GM18858 (cell line): Measurements from ENCODE around the gene RAB28.

ENCODE experiments used
- ATAC-seq: cut with Tn5 transposase; IDR thresholded peaks from one replicate; pipeline ENCODE4 v1.9.1; 2021; ENCODE audit not compliant: unreplicated experiment

Gene RAB28

GRCh38 chr4:13384055-13384454 lies 100.1 kb downstream of the RAB28 start:
- ATAC-seq, result no peak

DNA sequence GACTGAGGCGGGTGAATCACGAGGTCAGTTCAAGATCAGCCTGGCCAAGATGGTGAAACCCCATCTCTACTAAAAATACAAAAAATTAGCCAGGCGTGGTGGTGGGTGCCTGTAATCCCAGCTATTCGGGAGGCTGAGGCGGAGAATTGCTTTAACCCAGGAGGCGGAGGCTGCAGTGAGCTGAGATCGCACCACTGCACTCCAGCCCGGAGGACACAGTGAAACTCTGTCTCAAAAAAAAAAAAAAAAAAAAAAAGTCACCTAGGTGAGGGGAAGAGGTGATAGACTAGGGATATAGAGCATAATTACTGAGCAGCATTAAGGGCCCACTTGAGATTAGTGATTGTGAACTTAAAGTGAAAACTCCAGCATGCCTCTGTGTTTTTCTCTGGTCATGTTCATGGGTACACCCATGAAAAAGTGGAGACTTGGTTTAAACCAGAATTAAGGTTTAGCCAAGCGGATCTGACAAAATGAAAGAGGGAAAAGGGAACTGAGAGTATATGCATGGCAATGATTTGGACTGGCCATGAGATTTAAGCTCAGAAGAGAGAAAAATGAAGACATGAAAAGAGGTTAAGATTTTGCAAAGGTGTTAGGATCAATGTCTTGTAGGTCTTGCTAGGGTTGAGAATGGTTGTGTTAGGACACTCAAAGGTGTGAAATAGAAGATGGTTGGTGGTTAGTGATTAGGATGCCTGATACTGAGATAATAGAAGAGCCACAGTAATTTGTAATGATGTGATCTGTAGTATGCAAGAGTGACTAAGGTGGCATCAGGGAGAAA lies 105.0 kb downstream of the RAB28 start:
- peak; percentile 95 for ATAC-seq

DNA sequence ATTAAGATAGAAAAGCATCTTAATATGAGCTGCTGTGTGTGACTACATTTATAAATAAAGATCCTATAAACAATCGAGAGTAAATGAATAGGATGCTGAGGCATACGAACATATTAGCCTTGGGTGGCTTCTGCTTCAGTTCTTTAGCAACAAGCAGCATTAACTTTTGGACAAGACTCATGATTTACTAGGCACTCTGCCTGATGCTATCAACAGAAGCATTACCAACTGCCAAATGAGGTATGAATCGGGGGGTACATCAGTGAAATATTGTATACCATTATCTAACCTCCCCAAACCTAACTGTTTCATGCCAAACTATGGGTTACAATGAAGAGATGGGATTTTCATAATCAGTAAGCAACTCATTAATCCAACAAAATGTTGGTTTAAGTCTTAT lies 113.1 kb downstream of the RAB28 start:
- ATAC-seq, result no peak

- ATAC-seq, result no peak
Measured at GRCh38 chr4:13368217-13368616, 115.9 kb downstream of the RAB28 start.

- no peak for ATAC-seq
Measured at GRCh38 chr4:13367691-13368090, 116.4 kb downstream of the RAB28 start.

DNA sequence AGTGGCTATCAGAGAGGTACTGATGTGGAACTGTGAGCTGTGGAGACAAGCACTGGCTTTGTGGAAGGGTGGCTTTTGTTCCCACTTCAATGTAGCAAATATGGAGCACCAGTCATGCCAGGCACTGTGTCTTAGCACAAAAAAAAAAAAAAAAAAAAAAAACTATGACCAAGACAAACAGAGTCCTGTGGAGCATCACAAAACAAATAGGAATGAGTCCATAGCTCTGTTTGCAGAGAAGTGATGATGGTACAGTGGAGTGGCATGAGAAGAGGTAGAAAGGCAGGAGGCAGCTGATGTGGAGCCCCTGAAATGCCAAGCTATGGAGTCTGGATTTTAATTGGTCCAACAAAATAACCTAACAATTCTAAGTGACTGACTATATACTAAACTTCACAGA lies 116.9 kb downstream of the RAB28 start:
- ATAC-seq, result no peak

- ATAC-seq, result no peak
Measured at GRCh38 chr4:13365195-13365594, 118.9 kb downstream of the RAB28 start.

GRCh38 chr4:13364653-13365052 lies 119.5 kb downstream of the RAB28 start:
- ATAC-seq, result no peak

DNA sequence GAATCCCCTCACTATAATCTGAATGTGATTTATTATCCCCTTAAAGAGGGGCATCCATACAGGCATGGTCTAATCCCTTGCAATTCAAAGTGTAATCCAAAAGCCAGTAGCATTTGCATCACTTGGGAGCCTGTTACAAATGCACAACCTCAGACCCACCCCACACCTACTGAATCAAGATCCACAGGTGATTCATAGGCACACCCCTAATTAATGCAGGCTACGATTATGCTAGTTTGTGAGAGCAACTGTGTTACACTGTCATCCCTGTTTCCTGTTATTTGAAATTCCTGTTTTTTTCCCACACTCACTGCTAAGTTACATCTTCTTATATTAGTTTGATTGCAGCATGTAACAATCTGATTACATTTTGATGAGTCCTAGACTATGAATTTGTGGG lies 120.0 kb downstream of the RAB28 start:
- no peak for ATAC-seq

DNA sequence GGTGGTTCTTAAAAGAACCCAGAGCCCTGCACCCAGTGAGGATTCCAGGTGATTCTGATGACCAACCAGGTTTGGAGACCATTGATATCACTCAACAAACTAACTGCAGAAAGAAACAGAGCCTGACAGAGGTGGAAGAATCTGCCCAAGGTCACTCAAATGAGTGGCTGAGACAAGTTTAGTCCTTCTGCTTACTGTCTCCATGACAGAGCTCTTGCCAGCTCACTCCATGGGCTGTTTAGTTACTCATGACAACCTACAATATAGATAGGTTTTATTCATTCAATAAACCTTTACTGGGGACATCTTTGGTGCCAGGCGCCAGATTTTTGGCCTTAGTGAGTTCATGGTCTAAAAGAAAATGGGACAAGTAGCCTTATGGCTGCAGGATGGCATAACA lies 124.3 kb downstream of the RAB28 start:
- no peak for ATAC-seq

- no peak for ATAC-seq
Measured at GRCh38 chr4:13355111-13355880, 128.8 kb downstream of the RAB28 start.

GRCh38 chr4:13349096-13349495 lies 135.0 kb downstream of the RAB28 start:
- ATAC-seq, result no peak

DNA sequence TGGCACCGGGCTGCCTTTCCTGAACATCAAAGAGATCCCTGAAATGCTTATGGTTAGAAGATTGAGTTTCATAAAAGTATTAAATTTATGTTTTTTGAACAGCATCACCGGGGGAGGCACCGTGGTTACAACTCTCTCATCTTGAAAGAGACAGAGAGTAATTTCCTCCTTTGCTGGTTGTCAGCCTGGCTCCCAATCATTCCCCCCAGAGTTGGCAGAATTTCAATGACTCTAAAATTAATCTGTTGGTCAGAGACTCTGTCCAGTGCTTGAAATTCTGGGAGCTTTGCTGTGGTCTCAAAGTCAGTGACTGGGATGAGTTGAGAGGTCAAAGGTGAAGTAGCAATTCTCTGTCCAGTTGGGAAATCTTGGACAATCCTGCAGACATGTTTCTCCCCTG lies 135.9 kb downstream of the RAB28 start:
- ATAC-seq, result no peak

DNA sequence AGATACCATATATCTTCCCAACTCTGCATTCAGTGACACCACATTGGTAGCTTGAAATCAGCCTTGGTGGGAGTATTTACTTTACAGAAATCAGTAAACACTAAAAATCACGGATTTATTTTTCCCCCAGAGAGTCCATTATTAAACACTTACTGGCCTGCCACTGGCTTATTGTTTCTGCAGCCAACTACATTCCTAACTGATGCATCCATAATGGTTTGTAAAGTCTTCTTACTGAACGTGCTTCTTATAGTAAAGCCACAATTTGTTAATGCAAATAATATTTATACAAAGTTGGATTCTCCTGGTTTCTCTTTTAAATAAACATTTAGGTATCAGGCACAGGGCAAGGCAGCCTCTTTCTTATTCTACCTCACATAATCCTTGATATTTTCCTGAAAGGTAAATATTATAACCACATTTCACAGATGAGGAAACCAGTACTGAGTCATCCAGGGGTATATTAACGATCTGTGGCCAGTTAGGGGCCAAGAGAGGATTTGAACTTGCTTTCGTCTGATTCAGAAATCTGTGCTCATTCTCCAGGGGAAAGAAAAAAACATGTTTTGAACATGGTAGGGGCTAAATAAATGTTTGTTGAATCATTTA lies 136.5 kb downstream of the RAB28 start:
- no peak for ATAC-seq

DNA sequence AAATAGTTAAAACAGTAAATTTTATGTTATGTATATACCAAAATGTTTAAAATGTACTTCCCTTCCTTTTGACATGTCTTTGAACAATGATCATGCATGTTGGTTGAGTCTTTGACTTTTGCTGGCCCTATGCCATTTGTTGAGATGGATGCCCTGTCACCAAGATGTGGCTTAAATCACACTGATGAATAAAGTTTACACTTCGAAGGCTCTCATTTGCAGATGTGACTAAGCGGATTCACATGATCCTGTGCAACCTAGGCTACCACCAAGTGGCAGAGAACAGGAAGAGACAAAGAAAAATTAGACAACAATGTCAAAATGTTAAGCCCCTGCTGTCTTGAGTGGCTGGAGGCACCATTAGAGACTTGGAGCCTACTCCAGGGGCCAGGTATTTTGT lies 139.9 kb downstream of the RAB28 start:
- ATAC-seq, result no peak

- no peak for ATAC-seq
Measured at GRCh38 chr4:13340672-13341071, 143.5 kb downstream of the RAB28 start.

- no peak for ATAC-seq
Measured at GRCh38 chr4:13331827-13332226, 152.3 kb downstream of the RAB28 start.

DNA sequence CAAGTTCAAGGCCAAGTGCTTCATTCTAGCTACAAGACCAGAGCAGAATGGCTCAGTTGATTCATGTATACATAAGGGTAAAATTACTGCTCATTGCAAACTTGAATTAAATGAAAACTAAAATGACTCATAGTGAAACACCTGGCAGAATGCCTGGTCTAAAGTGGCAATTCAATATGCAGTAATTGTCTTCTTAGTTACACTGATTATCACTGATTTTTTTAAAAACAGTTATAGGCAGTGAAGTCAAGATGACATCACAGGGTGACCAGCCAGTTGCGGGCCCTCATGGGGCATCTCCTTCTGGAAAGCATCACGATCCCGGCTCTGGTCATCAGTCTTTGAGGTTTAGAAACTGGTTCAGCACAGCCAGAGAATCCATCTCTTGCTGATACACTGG lies 154.2 kb downstream of the RAB28 start:
- no peak for ATAC-seq

- no peak for ATAC-seq
Measured at GRCh38 chr4:13329340-13329850, 154.7 kb downstream of the RAB28 start.

GRCh38 chr4:13328591-13328990 lies 155.5 kb downstream of the RAB28 start:
- ATAC-seq, result no peak

DNA sequence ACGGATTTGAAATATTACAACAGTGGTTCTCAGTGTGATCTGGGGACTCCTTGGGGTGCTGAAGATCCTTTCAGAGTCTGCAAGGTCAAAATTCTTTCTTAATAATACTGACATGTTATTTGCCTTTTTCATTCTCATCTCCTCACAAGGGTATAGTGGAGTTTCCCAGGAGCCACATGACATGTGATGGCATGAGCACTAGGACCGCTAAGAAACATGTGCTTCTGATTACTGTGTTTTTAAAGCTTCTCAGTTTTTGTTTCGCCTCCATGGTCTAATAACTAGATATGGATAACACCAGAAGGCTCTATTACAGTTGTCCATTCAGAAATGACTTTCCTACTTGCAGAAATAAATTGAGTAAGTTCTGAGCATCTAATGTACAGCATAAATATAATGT lies 156.1 kb downstream of the RAB28 start:
- no peak for ATAC-seq

GRCh38 chr4:13325744-13326143 lies 158.4 kb downstream of the RAB28 start:
- no peak for ATAC-seq
